Measurements from ENCODE around the gene IL36B. TPM values are rescaled to one million over a fixed set of nuclear protein-coding genes. Genes with fewer than 3 reads are reported as not detected.

Gene IL36B
- total and polyA plus RNA-seq, 8 donors = not detected

- Histone ChIP-seq H3K27me3 (no peaks in the 10 kb centered on the region), H3K27ac (no peak overlapping the region), H3K4me3 (no peak overlapping the region), H3K4me1 (peaks cover 5 to 23% (median 12%) of the 10 kb centered on the region in 4 donors), H3K36me3 (no peaks in the 10 kb centered on the region), H3K9me3 (no peaks in the 10 kb centered on the region)
- intact Hi-C loops (cut with DNase I; ENCODE audit: low total_unique reads) = no loop called here
- no peak for DNase-seq
- WGBS, 5 donors = 71 to 84% (median 81%) methylated on average over 5 of the region's 5 CpGs
- TF ChIP-seq POLR2AphosphoS5 (IDR thresholded peaks at IDR 0.05) = no peak
- TF ChIP-seq, protein P1, sequence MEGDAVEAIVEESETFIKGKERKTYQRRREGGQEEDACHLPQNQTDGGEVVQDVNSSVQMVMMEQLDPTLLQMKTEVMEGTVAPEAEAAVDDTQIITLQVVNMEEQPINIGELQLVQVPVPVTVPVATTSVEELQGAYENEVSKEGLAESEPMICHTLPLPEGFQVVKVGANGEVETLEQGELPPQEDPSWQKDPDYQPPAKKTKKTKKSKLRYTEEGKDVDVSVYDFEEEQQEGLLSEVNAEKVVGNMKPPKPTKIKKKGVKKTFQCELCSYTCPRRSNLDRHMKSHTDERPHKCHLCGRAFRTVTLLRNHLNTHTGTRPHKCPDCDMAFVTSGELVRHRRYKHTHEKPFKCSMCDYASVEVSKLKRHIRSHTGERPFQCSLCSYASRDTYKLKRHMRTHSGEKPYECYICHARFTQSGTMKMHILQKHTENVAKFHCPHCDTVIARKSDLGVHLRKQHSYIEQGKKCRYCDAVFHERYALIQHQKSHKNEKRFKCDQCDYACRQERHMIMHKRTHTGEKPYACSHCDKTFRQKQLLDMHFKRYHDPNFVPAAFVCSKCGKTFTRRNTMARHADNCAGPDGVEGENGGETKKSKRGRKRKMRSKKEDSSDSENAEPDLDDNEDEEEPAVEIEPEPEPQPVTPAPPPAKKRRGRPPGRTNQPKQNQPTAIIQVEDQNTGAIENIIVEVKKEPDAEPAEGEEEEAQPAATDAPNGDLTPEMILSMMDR (IDR thresholded peaks at IDR 0.05) = no peak
- no peak for TF ChIP-seq EP300 (IDR thresholded peaks at IDR 0.05)
These were observed 10.8 kb downstream of the IL36B start for GRCh38 chr2:113041871-113042270.

GRCh38 chr2:113039719-113040118 is 12.9 kb downstream of the IL36B start:
- Histone ChIP-seq H3K27me3 (no peaks in the 10 kb centered on the region), H3K4me3 (no peak overlapping the region), H3K4me1 (peaks cover 5 to 23% (median 12%) of the 10 kb centered on the region in 4 donors), H3K36me3 (no peaks in the 10 kb centered on the region), H3K27ac (peak overlapping the region in 4 of 5 donors; percentile 3 to 55 (median 28)), H3K9me3 (no peaks in the 10 kb centered on the region)
- WGBS, 5 donors = 11 to 52% (median 44%) methylated on average over 5 of the region's 5 CpGs
- TF ChIP-seq, protein P1 (IDR thresholded peaks at IDR 0.05) = no peak
- TF ChIP-seq POLR2A (IDR thresholded peaks at IDR 0.05) (no peak), POLR2AphosphoS5 (IDR thresholded peaks at IDR 0.05) (no peak), EP300 (IDR thresholded peaks at IDR 0.05) (no peak)
- intact Hi-C loops (cut with DNase I; ENCODE audit: low total_unique reads) = no loop called here
- no peak for DNase-seq

DNA sequence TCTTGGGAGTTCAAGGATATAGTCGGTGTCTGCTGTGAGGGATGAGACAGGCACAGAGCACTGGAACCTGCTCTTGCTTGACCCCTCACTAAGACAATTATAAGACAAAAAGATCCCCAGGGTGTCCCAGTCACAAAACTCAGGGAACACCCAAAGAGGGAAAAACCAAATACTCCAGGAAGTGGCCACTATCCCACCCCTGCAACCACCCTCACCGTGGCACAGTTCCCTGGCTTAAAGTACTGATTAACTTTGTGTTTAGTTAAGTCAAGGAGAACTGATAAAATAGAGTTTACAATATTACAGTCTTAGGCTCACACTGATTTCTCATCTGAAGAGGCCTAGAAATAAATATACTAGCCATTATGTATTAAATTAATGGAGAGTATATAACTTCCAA is 13.5 kb downstream of the IL36B start:
- H3K4me1 ChIP-seq = peaks cover 5 to 23% (median 12%) of the 10 kb centered on the region in 4 donors
- H3K4me3 ChIP-seq = no peak overlapping the region
- DNase-seq = peak; percentile 41 to 65
- no peaks in the 10 kb centered on the region for H3K9me3 ChIP-seq
- no peaks in the 10 kb centered on the region for H3K36me3 ChIP-seq
- H3K27ac ChIP-seq = peak overlapping the region in 3 of 5 donors; percentile 7 to 55 (median 50)
- H3K27me3 ChIP-seq = no peaks in the 10 kb centered on the region
- intact Hi-C loops (cut with DNase I; ENCODE audit: low total_unique reads) = no loop called here
- TF ChIP-seq POLR2AphosphoS5 (IDR thresholded peaks at IDR 0.05) (peak in 1 of 3 donors; percentile 42), POLR2A (IDR thresholded peaks at IDR 0.05) (no peak)
- WGBS, 5 donors = 48 to 61% (median 55%) methylated on average over 2 of the region's 2 CpGs

DNA sequence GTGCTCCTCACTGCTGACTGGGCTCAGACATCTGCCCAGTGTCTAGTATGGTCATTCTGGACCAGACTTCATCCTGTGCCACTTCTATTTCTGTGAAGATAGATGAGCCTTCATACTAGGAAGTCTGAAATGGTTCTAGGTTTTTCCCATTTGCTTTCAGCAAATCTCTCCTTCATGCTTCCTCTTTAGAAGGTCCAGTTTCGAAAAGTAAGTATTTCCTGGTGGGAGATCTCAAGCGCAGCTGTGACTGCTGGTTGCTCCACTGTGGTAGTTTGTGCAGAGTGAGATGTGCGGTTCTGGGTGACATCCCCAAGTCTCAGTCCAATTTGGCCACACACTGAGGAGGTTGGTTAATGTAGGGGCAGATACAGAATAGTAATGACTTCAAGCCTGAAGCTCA is 14.4 kb downstream of the IL36B start:
- no peak overlapping the region for H3K4me3 ChIP-seq
- no peaks in the 10 kb centered on the region for H3K9me3 ChIP-seq
- H3K27me3 ChIP-seq = no peaks in the 10 kb centered on the region
- peak overlapping the region in 2 of 5 donors; percentile 50 to 55 for H3K27ac ChIP-seq
- H3K36me3 ChIP-seq = no peaks in the 10 kb centered on the region
- 85 to 94% (median 89%) methylated on average over 3 of the region's 3 CpGs for WGBS, 5 donors
- peaks cover 5 to 23% (median 12%) of the 10 kb centered on the region in 4 donors for H3K4me1 ChIP-seq
- intact Hi-C loops (cut with DNase I; ENCODE audit: low total_unique reads) = no loop called here
- TF ChIP-seq, protein P1 (IDR thresholded peaks at IDR 0.05) = no peak
- TF ChIP-seq POLR2A (IDR thresholded peaks at IDR 0.05) (no peak), POLR2AphosphoS5 (IDR thresholded peaks at IDR 0.05) (no peak), EP300 (IDR thresholded peaks at IDR 0.05) (no peak)
- DNase-seq = no peak

DNA sequence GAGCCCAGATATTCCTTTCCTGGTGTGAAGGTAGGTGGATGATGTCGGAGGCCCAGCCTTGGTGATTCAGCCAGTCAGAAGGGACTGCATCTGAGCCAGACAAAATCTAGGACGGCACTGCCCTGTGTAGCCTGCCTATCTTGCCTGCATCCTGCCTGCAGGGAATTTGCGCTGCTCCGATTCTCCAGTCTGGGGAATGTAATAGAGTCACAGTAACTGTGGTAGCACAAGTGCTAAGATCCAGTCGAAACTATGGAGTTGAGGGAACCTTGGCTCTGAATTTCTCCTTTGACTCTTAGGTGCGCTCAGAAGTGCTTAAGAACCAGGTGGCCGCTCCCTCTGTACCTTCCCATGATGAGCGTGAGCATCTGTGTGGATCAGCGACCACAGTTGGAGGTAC is 15.9 kb downstream of the IL36B start:
- H3K36me3 ChIP-seq = no peaks in the 10 kb centered on the region
- TF ChIP-seq, protein P1 (IDR thresholded peaks at IDR 0.05) = no peak
- TF ChIP-seq EP300 (IDR thresholded peaks at IDR 0.05) (no peak), POLR2A (IDR thresholded peaks at IDR 0.05) (no peak), POLR2AphosphoS5 (IDR thresholded peaks at IDR 0.05) (no peak)
- WGBS, 5 donors = 86 to 92% (median 92%) methylated on average over 9 of the region's 9 CpGs
- DNase-seq = no peak
- H3K9me3 ChIP-seq = no peaks in the 10 kb centered on the region
- no peaks in the 10 kb centered on the region for H3K27me3 ChIP-seq
- no peak overlapping the region for H3K4me3 ChIP-seq
- no peak overlapping the region for H3K27ac ChIP-seq
- intact Hi-C loops (cut with DNase I; ENCODE audit: low total_unique reads) = no loop called here
- H3K4me1 ChIP-seq = peaks cover 5 to 23% (median 12%) of the 10 kb centered on the region in 4 donors
